Measurements from ENCODE around the gene LAMB4.
A peak's percentile ranks its signal among the peaks of the same experiment; 100 is the strongest.

Gene LAMB4

DNA sequence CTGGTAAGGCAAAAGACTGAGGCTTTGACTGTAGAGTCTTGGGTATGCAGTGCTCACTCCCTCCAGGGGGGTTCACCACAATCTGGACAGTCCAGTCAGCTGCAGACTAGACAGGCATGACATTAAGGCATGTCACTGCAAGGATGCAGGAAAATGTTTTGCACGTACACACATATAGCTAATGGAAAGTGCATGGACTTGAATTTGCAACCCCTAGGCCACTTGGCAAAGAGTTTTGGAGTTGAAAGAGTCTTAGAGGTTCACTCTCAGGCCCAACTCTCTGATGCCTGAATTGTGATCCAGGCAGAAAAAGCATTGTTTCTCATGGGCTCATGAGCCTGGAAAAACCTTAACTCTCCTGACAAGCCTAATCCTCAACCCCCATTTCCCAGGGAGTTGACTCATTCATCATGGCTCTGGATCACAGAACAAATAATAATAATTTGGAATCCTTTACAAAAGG lies 51.9 kb downstream of the LAMB4 start:
- DNase-seq (ENCODE audit: low spot score), result no peak

DNA sequence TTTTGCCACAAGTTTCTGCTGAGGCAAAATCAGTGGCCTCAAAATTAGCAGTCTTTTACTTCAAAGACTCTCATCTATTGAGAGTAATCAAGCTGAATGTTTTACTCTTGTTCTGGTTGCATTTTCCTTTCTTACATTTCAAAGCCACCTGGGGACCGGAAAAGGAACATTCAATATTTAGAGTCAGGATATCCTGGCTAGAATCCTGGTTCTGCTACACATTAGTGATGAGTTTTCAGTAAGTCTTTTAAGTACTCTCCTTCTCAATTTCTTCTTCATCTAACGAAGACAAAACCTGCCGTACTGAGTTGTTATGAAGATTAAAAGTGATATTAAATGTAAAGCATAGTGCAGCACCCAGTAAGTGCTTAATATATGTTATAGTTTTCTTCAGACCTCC lies 52.5 kb downstream of the LAMB4 start:
- no peak for DNase-seq (ENCODE audit: low spot score)

GRCh38 chr7:108076156-108076555 lies 54.0 kb downstream of the LAMB4 start:
- no peak for DNase-seq (ENCODE audit: low spot score)

- no peak for DNase-seq (ENCODE audit: low spot score)
Measured at GRCh38 chr7:108073305-108074070, 56.7 kb downstream of the LAMB4 start.

- no peak for DNase-seq (ENCODE audit: low spot score)
Measured at GRCh38 chr7:108072739-108073138, 57.4 kb downstream of the LAMB4 start.

DNA sequence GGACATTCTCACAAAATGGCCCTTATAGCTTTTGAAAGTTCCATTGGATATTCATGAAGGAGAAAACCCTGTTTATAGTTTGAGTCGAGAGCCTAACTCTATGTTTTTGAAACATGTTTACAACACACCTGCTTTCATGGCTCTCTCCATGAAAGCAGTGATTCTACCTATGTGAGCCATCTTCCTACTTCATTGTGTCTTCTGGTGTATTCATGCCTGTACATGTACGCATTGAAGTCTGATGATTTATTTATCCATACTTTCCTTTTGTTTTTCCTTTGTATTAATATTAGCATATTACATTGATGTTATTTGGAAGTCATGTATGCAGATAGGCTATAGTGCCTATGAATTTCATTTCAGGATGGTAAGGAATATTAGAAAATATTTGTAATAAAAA lies 58.0 kb downstream of the LAMB4 start:
- DNase-seq (ENCODE audit: low spot score), result no peak

GRCh38 chr7:108071551-108071950 lies 58.6 kb downstream of the LAMB4 start:
- DNase-seq (ENCODE audit: low spot score), result no peak

- DNase-seq (ENCODE audit: low spot score), result no peak
Measured at GRCh38 chr7:108069646-108070045, 60.5 kb downstream of the LAMB4 start.

- no peak for DNase-seq (ENCODE audit: low spot score)
Measured at GRCh38 chr7:108067844-108068243, 62.3 kb downstream of the LAMB4 start.

DNA sequence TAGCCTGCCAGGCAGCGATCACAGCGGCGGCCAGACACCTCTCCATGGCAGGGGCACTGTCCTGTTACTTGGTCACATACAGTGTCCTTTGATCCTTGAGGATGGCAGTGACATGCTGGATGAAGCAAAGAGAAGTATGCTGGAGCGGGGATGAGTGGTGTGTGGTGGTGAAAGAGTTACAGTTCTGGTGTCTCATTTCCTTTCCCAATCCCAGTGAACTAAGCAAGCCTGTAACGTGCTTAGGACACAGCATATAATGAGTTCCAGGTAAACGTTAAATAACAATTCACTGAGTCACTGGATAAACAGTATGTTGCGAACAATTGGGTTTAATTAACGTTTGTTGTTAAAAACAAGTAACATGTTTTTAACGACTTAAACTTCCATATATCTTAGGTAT lies 63.7 kb downstream of the LAMB4 start:
- no peak for DNase-seq (ENCODE audit: low spot score)

DNA sequence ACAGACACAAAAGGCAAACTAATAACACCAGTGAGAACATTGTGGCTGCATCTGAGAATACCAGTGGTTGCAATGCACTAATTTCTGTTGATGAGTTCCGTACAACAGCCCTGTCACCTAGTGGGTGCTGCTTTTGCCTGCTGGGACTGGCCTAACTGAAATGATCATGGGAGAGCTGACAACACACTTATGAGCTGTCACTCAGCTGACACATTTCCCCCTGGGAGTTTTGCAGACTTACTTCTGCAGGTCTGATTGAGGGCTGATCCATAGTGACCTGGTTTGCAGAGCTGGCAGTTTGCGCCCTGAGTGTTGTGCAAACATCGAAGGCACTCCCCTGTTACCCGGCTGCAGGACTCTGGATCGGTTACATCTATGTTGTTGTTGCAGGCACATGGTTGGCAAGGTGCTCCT lies 66.6 kb downstream of the LAMB4 start:
- no peak for DNase-seq (ENCODE audit: low spot score)

DNA sequence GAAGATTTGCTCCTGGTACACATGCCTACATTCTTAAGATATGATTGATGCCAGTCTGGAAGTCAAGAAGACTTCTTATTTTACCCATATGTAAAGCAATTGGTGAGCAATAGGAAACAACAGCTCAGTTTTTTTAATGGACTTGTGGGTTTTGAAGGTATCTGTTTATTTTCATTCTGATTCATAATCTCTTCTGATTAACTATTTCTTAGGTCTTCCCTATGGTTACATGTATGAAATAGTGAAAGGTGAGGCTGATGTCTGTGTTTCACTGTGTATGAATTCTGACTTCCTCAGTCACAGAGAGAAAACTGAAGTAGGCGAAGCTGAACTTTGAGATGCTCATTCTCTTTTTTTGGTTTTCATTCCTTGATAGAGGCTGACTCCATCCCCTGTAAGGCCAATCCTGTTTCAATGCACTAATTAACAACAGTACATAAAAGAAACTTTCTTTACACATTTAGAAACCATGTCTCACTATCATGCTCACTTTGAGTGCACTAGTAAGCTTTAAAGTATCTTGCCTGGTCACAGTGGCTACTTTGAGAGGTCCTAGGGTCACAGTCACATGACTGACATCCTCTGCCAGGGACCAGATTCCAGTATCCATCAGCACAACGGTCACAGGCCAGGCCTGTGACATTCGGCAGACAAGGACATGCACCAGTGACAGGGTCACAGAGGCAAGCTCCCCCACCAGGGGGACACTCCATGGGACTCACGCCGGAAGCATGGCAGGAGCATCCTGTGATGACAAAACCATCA lies 67.7 kb downstream of the LAMB4 start:
- DNase-seq (ENCODE audit: low spot score), result no peak

GRCh38 chr7:108059526-108059925 lies 70.6 kb downstream of the LAMB4 start:
- DNase-seq (ENCODE audit: low spot score), result peak; percentile 66

- no peak for DNase-seq (ENCODE audit: low spot score)
Measured at GRCh38 chr7:108057951-108058481, 72.1 kb downstream of the LAMB4 start.

DNA sequence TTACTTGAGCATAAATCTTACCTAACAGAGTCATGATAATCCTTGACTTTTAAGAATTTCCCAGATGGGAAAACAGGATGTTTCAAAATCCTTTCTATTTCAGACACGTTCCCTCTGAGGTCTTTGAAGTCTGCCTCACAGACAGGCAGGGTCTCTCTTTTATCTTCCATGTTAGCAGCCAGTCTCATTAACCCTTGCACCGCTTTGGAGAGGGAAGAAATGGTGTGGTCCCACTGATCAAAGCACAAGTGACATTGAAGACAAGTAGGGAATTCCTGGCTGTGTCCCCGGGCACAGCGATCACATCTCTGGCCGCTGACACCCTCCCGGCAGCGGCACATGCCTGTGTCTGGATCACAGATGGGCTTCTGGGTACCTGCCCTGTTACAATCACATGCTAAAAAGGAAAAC lies 74.5 kb downstream of the LAMB4 start:
- DNase-seq (ENCODE audit: low spot score), result no peak

- no peak for DNase-seq (ENCODE audit: low spot score)
Measured at GRCh38 chr7:108054537-108054936, 75.6 kb downstream of the LAMB4 start.

GRCh38 chr7:108053250-108053649 lies 76.9 kb downstream of the LAMB4 start:
- no peak for DNase-seq (ENCODE audit: low spot score)

GRCh38 chr7:108051454-108051853 lies 78.7 kb downstream of the LAMB4 start:
- no peak for DNase-seq (ENCODE audit: low spot score)

DNA sequence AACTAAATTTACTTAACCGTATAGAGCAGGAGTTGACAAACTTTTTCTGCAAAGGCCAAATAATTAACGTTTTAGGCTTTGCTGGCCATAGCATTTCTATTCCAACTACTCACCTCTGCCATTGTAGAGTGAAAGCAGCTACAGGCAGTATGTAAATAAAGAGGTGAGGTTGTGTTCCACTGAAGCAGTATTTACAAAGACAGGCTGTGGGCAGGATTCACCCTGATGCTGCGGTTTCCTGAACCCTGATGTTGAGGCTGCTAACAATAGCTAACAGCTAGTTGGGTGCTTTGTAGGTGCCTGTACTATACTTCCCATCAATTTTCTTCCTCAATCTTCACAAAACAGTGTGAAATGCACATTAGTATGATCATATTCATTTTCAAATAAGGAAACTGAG lies 80.2 kb downstream of the LAMB4 start:
- DNase-seq (ENCODE audit: low spot score), result no peak

DNA sequence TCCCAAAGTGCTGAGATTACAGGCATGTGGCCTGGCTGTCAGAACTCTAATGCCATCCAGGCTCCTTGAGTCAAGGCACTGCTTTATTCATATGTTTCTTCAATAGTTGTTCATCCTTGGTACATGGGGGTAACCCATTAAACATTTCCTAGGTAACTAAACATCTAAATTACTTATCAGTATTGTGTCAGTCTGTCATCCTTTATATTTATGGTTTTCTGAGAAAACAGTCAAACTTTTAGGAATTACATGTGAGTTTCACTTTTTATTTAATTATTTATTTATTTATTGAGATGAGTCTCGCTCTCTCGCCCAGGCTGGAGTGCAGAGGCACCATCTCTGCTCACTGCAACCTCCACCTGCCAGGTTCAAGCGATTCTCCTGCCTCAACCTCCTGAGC lies 81.7 kb downstream of the LAMB4 start:
- DNase-seq (ENCODE audit: low spot score), result no peak

GRCh38 chr7:108046952-108047506 lies 83.1 kb downstream of the LAMB4 start:
- DNase-seq (ENCODE audit: low spot score), result no peak

DNA sequence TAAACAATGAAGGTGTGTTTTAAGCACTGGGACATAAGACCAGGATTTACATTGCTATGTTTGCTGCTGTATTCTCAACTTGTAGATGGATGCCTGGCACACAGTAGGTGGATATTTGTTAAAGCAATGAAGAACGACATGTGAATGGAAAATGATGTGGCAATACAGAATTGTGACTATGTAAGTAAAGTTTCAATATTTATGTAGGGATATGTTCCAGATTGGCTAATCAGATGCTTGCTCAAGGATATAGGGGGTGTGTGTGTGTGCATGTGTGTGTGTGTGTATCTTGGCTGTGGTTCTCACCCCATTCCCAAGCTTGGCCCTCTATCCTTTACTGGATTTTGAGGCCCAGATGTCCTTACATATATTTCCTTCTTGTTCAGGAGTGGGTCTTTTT lies 84.5 kb downstream of the LAMB4 start:
- DNase-seq (ENCODE audit: low spot score), result no peak

- DNase-seq (ENCODE audit: low spot score), result peak; percentile 22
Measured at GRCh38 chr7:108045154-108045553, 85.0 kb downstream of the LAMB4 start.
